Stomach smooth muscle (tissue), 2 donors: ENCODE measurements around the gene MRPS7.

Experiments
- H3K27ac ChIP-seq: one replicate; pipeline ENCODE4 v1.7.0; 2013; ENCODE audit warnings: mild to moderate bottlenecking, low read length, inconsistent platforms
- H3K27me3 ChIP-seq, 2 donors: one replicate each; pipeline ENCODE4 v1.7.0; 2013; ENCODE audit warnings: low read length in 2 of 2; ENCODE audit not compliant: insufficient read depth in 2 of 2, control insufficient read depth in 1 of 2
- H3K36me3 ChIP-seq, 2 donors: one replicate each; pipeline ENCODE4 v1.7.0; 2013; ENCODE audit warnings: low read length in 2 of 2; ENCODE audit not compliant: control insufficient read depth in 2 of 2, insufficient read depth in 2 of 2
- H3K4me1 ChIP-seq: one replicate; pipeline ENCODE4 v1.7.0; 2013; ENCODE audit warnings: low read length; ENCODE audit not compliant: control insufficient read depth, insufficient read depth
- H3K4me3 ChIP-seq, 2 donors: one replicate each; pipeline ENCODE4 v1.7.0; 2013; ENCODE audit warnings: low read length in 2 of 2
- H3K9ac ChIP-seq, 2 donors: one replicate each; pipeline ENCODE4 v1.7.0; 2013; ENCODE audit warnings: low read length in 2 of 2, mild to moderate bottlenecking in 1 of 2
- H3K9me3 ChIP-seq, 2 donors: one replicate each; pipeline ENCODE4 v1.7.0; 2013; ENCODE audit warnings: low read length in 2 of 2; ENCODE audit not compliant: control insufficient read depth in 2 of 2
- donor health status: healthy.
- donor health status: Pancreatic carcinoma.

Gene MRPS7

DNA sequence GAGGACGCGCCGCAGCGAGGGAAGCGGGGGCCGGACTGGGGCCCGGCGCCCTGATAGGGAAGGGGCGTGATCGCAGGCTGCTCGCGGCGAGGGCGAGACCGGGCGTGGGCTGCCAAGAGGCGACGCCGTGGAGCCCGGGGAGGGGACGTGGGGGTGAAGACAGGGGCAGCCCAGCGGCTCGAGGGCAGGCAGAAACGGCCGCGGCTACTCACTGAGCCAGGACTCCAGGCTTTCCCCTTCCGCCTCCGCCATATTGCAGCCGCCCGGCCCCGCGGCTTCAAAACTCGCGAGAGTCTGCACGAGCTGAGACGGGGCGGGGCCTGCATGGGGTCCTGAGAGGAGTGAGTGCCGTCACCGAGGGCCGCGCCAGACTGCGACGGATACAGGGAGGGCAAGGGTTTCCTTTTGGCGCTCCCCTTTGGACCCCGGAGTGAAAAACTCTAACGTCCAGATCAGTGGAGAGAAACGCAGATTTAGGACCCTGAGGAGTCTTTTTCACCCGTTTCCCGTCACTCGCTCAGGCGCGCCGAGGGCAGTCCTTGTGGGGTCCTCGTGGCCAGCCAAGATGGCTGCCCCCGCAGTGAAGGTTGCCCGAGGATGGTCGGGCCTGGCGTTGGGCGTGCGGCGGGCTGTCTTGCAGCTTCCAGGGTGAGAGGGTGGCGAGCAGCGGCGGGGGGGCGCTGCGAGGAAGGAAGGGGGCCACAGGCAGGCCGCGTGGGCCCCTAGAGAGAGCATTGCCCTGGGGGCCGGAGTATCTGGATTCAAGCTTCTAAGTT, at the start of gene MRPS7, which contains the start of gene GGA3:
MRPS7 (plus strand) TSS at position 544 of the 776 bp plus-strand sequence; CDS start at position 566, 22 bp downstream.
GGA3 (minus strand) TSS at position 271 of the 776 bp plus-strand sequence; CDS start at position 252, 19 bp downstream.
- Histone ChIP-seq H3K4me3 (peak within 1 kb of the TSS; percentile 94 to 98), H3K9me3 (no peaks in the 10 kb centered on the region), H3K27ac (peak within 1 kb of the TSS; percentile 96), H3K4me1 (peaks cover 32% of the 10 kb centered on the region), H3K9ac (peak within 1 kb of the TSS; percentile 97 to 99), H3K36me3 (peaks cover 19% of the 10 kb centered on the region in 2 donors), H3K27me3 (no peaks in the 10 kb centered on the region)

GRCh38 chr17:75218131-75218530, 43.5 kb upstream of the MRPS7 start:
- Histone ChIP-seq H3K9ac (no peak overlapping the region), H3K9me3 (no peaks in the 10 kb centered on the region), H3K27ac (no peak overlapping the region), H3K4me3 (no peak overlapping the region), H3K27me3 (no peaks in the 10 kb centered on the region), H3K4me1 (no peaks in the 10 kb centered on the region), H3K36me3 (peaks cover 40 to 44% of the 10 kb centered on the region in 2 donors)

DNA sequence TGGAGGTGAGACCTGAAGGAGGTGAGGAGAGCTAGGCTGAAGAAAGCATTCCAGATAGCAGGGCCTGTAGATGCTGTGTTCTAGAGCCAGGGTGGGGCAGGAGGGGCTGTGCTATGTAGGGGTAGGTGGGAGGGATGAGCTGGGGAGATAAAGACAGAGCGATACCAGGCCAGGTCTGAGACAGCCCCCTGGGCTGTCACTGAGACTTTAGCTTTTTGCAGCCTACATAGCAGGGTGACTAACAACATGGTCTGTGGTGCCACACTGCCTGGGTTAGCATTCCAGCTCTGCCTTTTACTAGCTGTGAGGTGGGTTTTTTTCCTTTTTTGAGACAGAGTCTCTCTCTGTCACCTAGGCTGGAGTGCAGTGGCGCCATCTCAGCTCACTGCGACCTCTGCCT, 41.9 kb upstream of the MRPS7 start:
- Histone ChIP-seq H3K36me3 (peaks cover 37% of the 10 kb centered on the region in 2 donors), H3K27me3 (no peaks in the 10 kb centered on the region), H3K9me3 (no peaks in the 10 kb centered on the region), H3K4me1 (no peaks in the 10 kb centered on the region), H3K9ac (no peak overlapping the region), H3K27ac (no peak overlapping the region), H3K4me3 (no peak overlapping the region)

- H3K9ac ChIP-seq, result no peak overlapping the region
- no peak overlapping the region for H3K27ac ChIP-seq
- H3K9me3 ChIP-seq, result no peaks in the 10 kb centered on the region
- no peaks in the 10 kb centered on the region for H3K27me3 ChIP-seq
- H3K36me3 ChIP-seq, result peaks cover 37 to 41% of the 10 kb centered on the region in 2 donors
- no peak overlapping the region for H3K4me3 ChIP-seq
- peaks cover 5% of the 10 kb centered on the region for H3K4me1 ChIP-seq
Observed at GRCh38 chr17:75225016-75225415, 36.7 kb upstream of the MRPS7 start.

DNA sequence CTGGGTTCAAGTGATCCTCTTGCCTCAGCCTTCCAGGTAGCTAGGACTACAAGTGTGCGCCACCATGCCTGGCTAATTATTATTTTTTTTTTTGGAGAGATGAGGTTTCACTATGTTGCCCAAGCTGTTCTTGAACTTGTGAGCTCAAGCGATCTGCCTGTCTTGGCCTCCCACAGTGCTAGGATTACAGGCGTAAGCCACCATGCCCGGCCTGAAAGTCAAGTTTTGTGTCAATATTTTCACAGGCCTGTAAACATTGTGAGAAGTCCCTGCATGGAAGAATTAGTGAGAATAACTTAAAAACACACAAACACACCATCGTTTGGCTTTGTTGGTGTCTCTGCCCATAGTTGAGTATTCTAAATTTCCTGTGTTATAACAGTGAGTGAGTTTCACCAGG, 34.0 kb upstream of the MRPS7 start:
- Histone ChIP-seq H3K4me1 (peaks cover 5% of the 10 kb centered on the region), H3K27ac (no peak overlapping the region), H3K9ac (no peak overlapping the region), H3K36me3 (peaks cover 47 to 53% of the 10 kb centered on the region in 2 donors), H3K27me3 (no peaks in the 10 kb centered on the region), H3K4me3 (no peak overlapping the region), H3K9me3 (no peaks in the 10 kb centered on the region)

- Histone ChIP-seq H3K9me3 (no peaks in the 10 kb centered on the region), H3K4me3 (no peak overlapping the region), H3K4me1 (peaks cover 5% of the 10 kb centered on the region), H3K27ac (peak overlapping the region; percentile 49), H3K36me3 (peaks cover 50 to 58% of the 10 kb centered on the region in 2 donors), H3K9ac (peak overlapping the region in 1 of 2 donors; percentile 21), H3K27me3 (no peaks in the 10 kb centered on the region)
Observed at GRCh38 chr17:75228305-75228704, 33.4 kb upstream of the MRPS7 start.

DNA sequence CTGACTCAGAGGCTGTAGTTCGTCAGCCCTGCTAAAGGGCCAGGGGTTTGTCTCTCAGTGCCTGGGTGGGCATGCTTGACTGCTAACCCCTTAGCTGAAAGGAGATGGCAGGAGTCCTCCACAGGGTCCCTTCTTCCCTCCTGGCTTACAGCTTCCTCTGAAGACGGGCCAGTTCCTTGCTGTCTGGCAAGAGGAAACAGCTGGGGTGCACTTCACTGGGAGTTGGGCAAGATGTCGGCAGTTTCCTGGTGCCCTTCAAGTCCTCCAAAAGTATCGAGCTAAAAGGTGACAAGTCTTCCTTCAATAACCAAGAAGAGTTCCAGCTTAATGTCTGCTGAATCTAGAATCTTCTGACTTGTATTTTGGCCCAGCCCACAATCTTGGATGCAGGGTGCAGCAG, 32.8 kb upstream of the MRPS7 start:
- H3K4me1 ChIP-seq, result peaks cover 5% of the 10 kb centered on the region
- no peak overlapping the region for H3K9ac ChIP-seq
- no peaks in the 10 kb centered on the region for H3K27me3 ChIP-seq
- peak overlapping the region; percentile 49 for H3K27ac ChIP-seq
- H3K9me3 ChIP-seq, result no peaks in the 10 kb centered on the region
- H3K36me3 ChIP-seq, result peaks cover 50 to 58% of the 10 kb centered on the region in 2 donors
- no peak overlapping the region for H3K4me3 ChIP-seq

DNA sequence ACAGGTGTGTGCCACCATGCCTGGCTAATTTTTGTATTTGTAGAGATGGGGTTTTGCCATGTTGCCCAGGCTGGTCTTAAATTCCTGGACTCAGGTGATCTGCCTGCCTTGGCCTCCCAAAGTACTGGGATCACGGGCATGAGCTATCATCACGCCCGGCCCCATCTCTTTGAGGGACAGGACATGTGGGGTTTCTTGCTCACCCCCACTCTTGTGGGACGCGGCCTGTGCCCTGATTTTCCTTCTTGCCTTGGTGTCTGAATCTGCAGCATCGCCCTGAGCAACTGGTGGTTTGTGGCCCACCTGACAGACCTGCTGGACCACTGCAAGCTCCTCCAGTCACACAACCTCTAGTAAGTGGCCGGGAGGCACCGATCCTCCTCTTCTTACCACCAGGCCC, 30.6 kb upstream of the MRPS7 start:
- peaks cover 50 to 61% of the 10 kb centered on the region in 2 donors for H3K36me3 ChIP-seq
- no peaks in the 10 kb centered on the region for H3K9me3 ChIP-seq
- no peaks in the 10 kb centered on the region for H3K27me3 ChIP-seq
- no peak overlapping the region for H3K27ac ChIP-seq
- peaks cover 7% of the 10 kb centered on the region for H3K4me1 ChIP-seq
- no peak overlapping the region for H3K4me3 ChIP-seq
- H3K9ac ChIP-seq, result no peak overlapping the region

DNA sequence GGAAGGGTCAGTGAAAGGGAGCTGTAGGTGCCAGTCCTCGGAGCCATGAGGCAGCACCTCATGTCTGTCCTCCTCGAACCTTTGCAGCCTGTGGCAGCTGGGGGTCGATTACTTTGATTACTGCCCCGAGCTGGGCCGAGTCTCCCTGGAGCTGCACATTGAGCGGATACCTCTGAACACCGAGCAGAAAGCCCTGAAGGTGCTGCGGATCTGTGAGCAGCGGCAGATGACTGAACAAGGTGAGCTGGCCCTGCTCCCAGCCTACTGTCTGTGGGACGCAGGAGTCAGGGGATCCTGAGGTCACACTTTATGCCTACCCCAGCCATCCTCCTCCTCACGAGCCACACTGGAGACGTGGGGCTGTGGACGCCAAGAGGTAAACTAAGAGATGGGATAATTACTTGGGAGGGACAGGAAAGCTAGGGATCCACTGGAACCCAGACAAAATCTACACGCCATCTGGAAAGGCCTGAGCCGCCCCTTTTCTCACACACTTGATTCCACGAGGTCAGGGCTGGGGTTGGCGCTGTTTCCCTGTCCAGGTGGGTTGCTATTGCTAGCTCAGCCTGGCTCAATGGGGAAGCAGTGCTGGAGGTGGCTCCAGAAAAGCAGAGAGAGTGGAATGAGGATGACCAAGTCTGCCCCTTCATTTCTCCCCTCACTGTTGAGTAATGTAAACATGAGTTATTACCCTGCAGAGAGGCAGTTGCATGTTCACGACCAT, 29.8 kb upstream of the MRPS7 start:
- Histone ChIP-seq H3K9ac (no peak overlapping the region), H3K4me1 (peaks cover 4% of the 10 kb centered on the region), H3K9me3 (no peaks in the 10 kb centered on the region), H3K27ac (no peak overlapping the region), H3K27me3 (no peaks in the 10 kb centered on the region), H3K36me3 (peaks cover 51 to 64% of the 10 kb centered on the region in 2 donors), H3K4me3 (no peak overlapping the region)

DNA sequence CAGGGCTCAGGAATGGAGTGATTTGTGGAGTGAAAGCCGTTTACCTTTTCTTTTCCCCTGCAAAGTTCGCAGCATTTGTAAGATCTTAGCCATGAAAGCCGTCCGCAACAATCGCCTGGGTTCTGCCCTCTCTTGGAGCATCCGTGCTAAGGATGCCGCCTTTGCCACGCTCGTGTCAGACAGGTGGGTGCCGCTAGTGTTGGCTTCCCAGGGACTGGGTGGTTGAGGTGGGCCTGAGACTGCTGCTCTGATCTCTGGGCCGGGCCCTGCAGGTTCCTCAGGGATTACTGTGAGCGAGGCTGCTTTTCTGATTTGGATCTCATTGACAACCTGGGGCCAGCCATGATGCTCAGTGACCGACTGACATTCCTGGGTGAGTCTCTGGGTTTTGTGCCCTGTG, 28.9 kb upstream of the MRPS7 start:
- H3K4me3 ChIP-seq, result no peak overlapping the region
- peaks cover 57 to 70% of the 10 kb centered on the region in 2 donors for H3K36me3 ChIP-seq
- H3K9me3 ChIP-seq, result no peaks in the 10 kb centered on the region
- no peak overlapping the region for H3K9ac ChIP-seq
- H3K27ac ChIP-seq, result no peak overlapping the region
- H3K4me1 ChIP-seq, result peaks cover 4% of the 10 kb centered on the region
- no peaks in the 10 kb centered on the region for H3K27me3 ChIP-seq
